ENCODE results near the gene ATXN1.
A peak's percentile ranks its signal among the peaks of the same experiment; 100 is the strongest.

GRCh38 chr6:16681260-16681873 is 79.9 kb downstream of the ATXN1 start:
- TF ChIP-seq CTCF (IDR thresholded peaks at IDR 0.05): no peak
- TF ChIP-seq POLR2AphosphoS5 (IDR thresholded peaks at IDR 0.05): peak in 1 of 2 donors; percentile 42
- TF ChIP-seq POLR2A (IDR thresholded peaks at IDR 0.05; ENCODE audit: low read depth): no peak
